Colonic mucosa (tissue), 4 donors: ENCODE measurements around the gene EXOC3L4. TPM values are rescaled to one million over a fixed set of nuclear protein-coding genes. Genes with fewer than 3 reads are reported as not detected.

Experiments
- DNase-seq: peaks from one replicate; pipeline ENCODE4 v3.0.0-alpha.2; 2020
- H3K27ac ChIP-seq: fragments of 200-600 bp; one replicate; pipeline ENCODE4 v1.8.0; 2021
- H3K27me3 ChIP-seq: fragments of 200-600 bp; one replicate; pipeline ENCODE4 v1.8.0; 2021
- H3K36me3 ChIP-seq: fragments of 200-600 bp; one replicate; pipeline ENCODE4 v1.8.0; 2021
- H3K4me1 ChIP-seq: fragments of 200-600 bp; one replicate; pipeline ENCODE4 v1.8.0; 2021; ENCODE audit warnings: mild to moderate bottlenecking
- H3K4me3 ChIP-seq: fragments of 200-600 bp; one replicate; pipeline ENCODE4 v1.8.0; 2021
- H3K9ac ChIP-seq, 2 donors: one replicate each; pipeline ENCODE4 v1.7.0; 2013; ENCODE audit warnings: control low read depth in 2 of 2, low read depth in 2 of 2, low read length in 2 of 2
- H3K9me3 ChIP-seq: fragments of 200-600 bp; one replicate; pipeline ENCODE4 v1.8.0; 2021
- CTCF ChIP-seq: fragments of 200-600 bp; IDR thresholded peaks from one replicate; pipeline ENCODE4 v1.8.0; 2022; ENCODE audit warnings: antibody characterized with exemption, mild to moderate bottlenecking
- intact Hi-C: fragments of 100-400 bp; cut with DNase I; formaldehyde crosslinking; loops from one replicate; pipeline ENCODE4 v1.14.1; 2022
- total RNA-seq, 2 donors: library from RNA; stranded (reverse); fragmentation: NEBNext Ultra II Directional in 1 of 2; extraction: Animal tissue kit (Norgen Biotek cat#: 25700) in 1 of 2; gene quantifications; one replicate each; pipeline ENCODE4 v1.2.1, GENCODE V29; 2021
- donor health status: healthy.
- donor health status: DM: no; HTN: no; CAD: no.
- donor health status: DM: no; HTN: no; CAD: no.

The EXOC3L4 gene
- total RNA-seq, 2 donors from 2014 or later = 11.3 to 15.6 TPM

GRCh38 chr14:103067231-103067954 lies 27.1 kb upstream of the EXOC3L4 start:
- Histone ChIP-seq H3K27me3 (no peaks in the 10 kb centered on the region), H3K9ac (peak overlapping the region in 1 of 2 donors; percentile 12), H3K4me1 (peaks cover 14% of the 10 kb centered on the region), H3K9me3 (no peaks in the 10 kb centered on the region), H3K27ac (peak overlapping the region; percentile 74), H3K4me3 (no peak overlapping the region), H3K36me3 (no peaks in the 10 kb centered on the region)
- intact Hi-C loops = no loop called here
- TF ChIP-seq CTCF = no peak
- peak; percentile 61 for DNase-seq

- DNase-seq = no peak
- H3K9ac ChIP-seq = peak overlapping the region in 1 of 2 donors; percentile 8
- intact Hi-C loops = no loop called here
- peaks cover 14% of the 10 kb centered on the region for H3K4me1 ChIP-seq
- H3K36me3 ChIP-seq = no peaks in the 10 kb centered on the region
- no peak for TF ChIP-seq CTCF
- no peak overlapping the region for H3K4me3 ChIP-seq
- no peaks in the 10 kb centered on the region for H3K27me3 ChIP-seq
- peak overlapping the region; percentile 74 for H3K27ac ChIP-seq
- H3K9me3 ChIP-seq = no peaks in the 10 kb centered on the region
These were observed 26.0 kb upstream of the EXOC3L4 start for GRCh38 chr14:103068351-103069073.

- H3K4me1 ChIP-seq = peaks cover 22% of the 10 kb centered on the region
- H3K9me3 ChIP-seq = no peaks in the 10 kb centered on the region
- H3K27me3 ChIP-seq = no peaks in the 10 kb centered on the region
- H3K4me3 ChIP-seq = no peak overlapping the region
- intact Hi-C loops = loop anchor here (10.0 kb wide), 1 partner anchor 114 kb away; no protein-coding TSS in a partner anchor
- DNase-seq = no peak
- no peak overlapping the region for H3K27ac ChIP-seq
- TF ChIP-seq CTCF = no peak
- H3K9ac ChIP-seq = peak overlapping the region in 1 of 2 donors; percentile 16
- no peaks in the 10 kb centered on the region for H3K36me3 ChIP-seq
These were observed 24.2 kb upstream of the EXOC3L4 start for GRCh38 chr14:103070263-103070885.

- Histone ChIP-seq H3K36me3 (no peaks in the 10 kb centered on the region), H3K27me3 (no peaks in the 10 kb centered on the region), H3K9me3 (no peaks in the 10 kb centered on the region), H3K4me3 (no peak overlapping the region), H3K9ac (peak overlapping the region in 1 of 2 donors; percentile 16), H3K4me1 (peaks cover 22% of the 10 kb centered on the region), H3K27ac (no peak overlapping the region)
- intact Hi-C loops = loop anchor here (10.0 kb wide), 1 partner anchor 114 kb away; no protein-coding TSS in a partner anchor
- peak; percentile 60 for DNase-seq
- TF ChIP-seq CTCF = no peak
These were observed 23.5 kb upstream of the EXOC3L4 start for GRCh38 chr14:103070971-103071542.
